ENCODE data around the gene ID3.

DNA sequence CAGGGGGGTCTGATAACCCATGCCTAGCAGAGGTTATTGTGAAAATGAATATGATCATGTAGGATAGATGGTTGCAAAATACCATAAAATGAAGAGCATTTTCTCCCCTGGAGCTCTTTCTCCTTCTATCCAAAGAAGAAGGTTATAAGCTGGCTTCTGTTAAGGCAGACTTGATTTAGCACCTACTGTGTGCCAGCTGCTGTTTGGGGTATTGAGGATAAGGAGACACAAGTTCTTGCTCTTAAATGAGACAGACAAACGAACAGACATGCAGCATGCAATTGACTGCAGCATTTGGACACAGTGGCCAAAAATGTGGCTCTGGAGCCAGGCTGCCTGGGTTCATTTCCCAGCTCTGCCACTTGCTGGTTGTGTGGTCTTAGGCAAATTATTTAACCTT, 39.8 kb upstream of the ID3 start:
- TF ChIP-seq, protein P1, sequence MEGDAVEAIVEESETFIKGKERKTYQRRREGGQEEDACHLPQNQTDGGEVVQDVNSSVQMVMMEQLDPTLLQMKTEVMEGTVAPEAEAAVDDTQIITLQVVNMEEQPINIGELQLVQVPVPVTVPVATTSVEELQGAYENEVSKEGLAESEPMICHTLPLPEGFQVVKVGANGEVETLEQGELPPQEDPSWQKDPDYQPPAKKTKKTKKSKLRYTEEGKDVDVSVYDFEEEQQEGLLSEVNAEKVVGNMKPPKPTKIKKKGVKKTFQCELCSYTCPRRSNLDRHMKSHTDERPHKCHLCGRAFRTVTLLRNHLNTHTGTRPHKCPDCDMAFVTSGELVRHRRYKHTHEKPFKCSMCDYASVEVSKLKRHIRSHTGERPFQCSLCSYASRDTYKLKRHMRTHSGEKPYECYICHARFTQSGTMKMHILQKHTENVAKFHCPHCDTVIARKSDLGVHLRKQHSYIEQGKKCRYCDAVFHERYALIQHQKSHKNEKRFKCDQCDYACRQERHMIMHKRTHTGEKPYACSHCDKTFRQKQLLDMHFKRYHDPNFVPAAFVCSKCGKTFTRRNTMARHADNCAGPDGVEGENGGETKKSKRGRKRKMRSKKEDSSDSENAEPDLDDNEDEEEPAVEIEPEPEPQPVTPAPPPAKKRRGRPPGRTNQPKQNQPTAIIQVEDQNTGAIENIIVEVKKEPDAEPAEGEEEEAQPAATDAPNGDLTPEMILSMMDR (conservative IDR thresholded peaks at IDR 0.05; ENCODE audit: low read depth, low read length), result no peak
- TF ChIP-seq EZH2 (IDR thresholded peaks at IDR 0.05; ENCODE audit: low read length, unreplicated experiment), result no peak
- TF ChIP-seq EZH2phosphoT487 (IDR thresholded peaks at IDR 0.05; ENCODE audit: borderline replicate concordance, low read length), result no peak
